Measurements from ENCODE around the gene CDK5R2. TPM values are rescaled to one million over a fixed set of nuclear protein-coding genes. Genes with fewer than 3 reads are reported as not detected.

Gene CDK5R2
- total RNA-seq, 6 donors from 2014 or later: not detected

DNA sequence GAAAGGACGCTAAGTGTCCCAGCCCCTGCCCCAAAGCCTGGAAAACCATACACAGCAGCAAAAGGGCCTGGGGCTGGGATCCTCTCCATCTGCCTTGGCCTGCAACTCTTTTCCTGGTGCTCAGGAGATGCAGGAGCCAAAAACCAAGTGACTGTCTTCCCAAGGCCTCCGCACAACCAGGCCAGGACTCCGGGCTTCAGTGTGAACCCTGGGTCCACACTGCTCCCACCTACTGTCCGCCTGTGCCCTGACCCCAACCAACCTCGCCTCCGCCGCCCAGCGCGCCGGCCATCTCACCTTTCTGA is 24.4 kb downstream of the CDK5R2 start:
- Histone ChIP-seq H3K27me3 (peaks cover 3 to 92% (median 58%) of the 10 kb centered on the region in 4 donors), H3K36me3 (no peaks in the 10 kb centered on the region), H3K27ac (no peak overlapping the region), H3K4me3 (peak overlapping the region in 1 of 4 donors; percentile 22), H3K4me1 (peaks cover 41 to 53% (median 46%) of the 10 kb centered on the region in 4 donors), H3K9me3 (no peaks in the 10 kb centered on the region)
- no peak for DNase-seq
- TF ChIP-seq, protein P1, sequence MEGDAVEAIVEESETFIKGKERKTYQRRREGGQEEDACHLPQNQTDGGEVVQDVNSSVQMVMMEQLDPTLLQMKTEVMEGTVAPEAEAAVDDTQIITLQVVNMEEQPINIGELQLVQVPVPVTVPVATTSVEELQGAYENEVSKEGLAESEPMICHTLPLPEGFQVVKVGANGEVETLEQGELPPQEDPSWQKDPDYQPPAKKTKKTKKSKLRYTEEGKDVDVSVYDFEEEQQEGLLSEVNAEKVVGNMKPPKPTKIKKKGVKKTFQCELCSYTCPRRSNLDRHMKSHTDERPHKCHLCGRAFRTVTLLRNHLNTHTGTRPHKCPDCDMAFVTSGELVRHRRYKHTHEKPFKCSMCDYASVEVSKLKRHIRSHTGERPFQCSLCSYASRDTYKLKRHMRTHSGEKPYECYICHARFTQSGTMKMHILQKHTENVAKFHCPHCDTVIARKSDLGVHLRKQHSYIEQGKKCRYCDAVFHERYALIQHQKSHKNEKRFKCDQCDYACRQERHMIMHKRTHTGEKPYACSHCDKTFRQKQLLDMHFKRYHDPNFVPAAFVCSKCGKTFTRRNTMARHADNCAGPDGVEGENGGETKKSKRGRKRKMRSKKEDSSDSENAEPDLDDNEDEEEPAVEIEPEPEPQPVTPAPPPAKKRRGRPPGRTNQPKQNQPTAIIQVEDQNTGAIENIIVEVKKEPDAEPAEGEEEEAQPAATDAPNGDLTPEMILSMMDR (IDR thresholded peaks at IDR 0.05): no peak
- TF ChIP-seq EP300 (IDR thresholded peaks at IDR 0.05) (no peak), POLR2A (IDR thresholded peaks at IDR 0.05) (no peak), POLR2AphosphoS5 (IDR thresholded peaks at IDR 0.05) (no peak)
- no peak for ATAC-seq (ENCODE audit: low FRiP score in 2 of 2)
- WGBS, 2 donors: 7 to 10% methylated on average over 7 to 10 of the region's 10 CpGs

- ATAC-seq (ENCODE audit: low FRiP score in 2 of 2): no peak
- Histone ChIP-seq H3K27ac (no peak overlapping the region), H3K4me1 (peaks cover 41 to 53% (median 46%) of the 10 kb centered on the region in 4 donors), H3K36me3 (no peaks in the 10 kb centered on the region), H3K27me3 (peaks cover 3 to 90% (median 63%) of the 10 kb centered on the region in 4 donors), H3K9me3 (no peaks in the 10 kb centered on the region), H3K4me3 (peak overlapping the region in 2 of 4 donors; percentile 5 to 22)
- WGBS, 2 donors: 1 to 3% methylated on average over 8 to 50 of the region's 50 CpGs
- peak in 1 of 2 donors; percentile 78 for DNase-seq
- TF ChIP-seq POLR2A (IDR thresholded peaks at IDR 0.05) (no peak), EP300 (IDR thresholded peaks at IDR 0.05) (no peak), POLR2AphosphoS5 (IDR thresholded peaks at IDR 0.05) (no peak)
- TF ChIP-seq, protein P1 (IDR thresholded peaks at IDR 0.05): no peak
These were observed 25.0 kb downstream of the CDK5R2 start for GRCh38 chr2:218984239-218985020.

GRCh38 chr2:218985021-218985324 is 25.5 kb downstream of the CDK5R2 start, which contains the start of gene FEV:
TSS of gene FEV (minus strand) at chr2:218985184. CDS start at chr2:218985075, 109 bp downstream.
- WGBS, 2 donors: 1 to 6% methylated on average over 6 to 11 of the region's 32 CpGs
- peak in 1 of 2 donors; percentile 78 for DNase-seq

GRCh38 chr2:218985325-218986091 is 26.0 kb downstream of the CDK5R2 start:
- 6 to 7% methylated on average over 23 to 37 of the region's 49 CpGs for WGBS, 2 donors
- H3K4me3 ChIP-seq: peak overlapping the region in 1 of 4 donors; percentile 22
- TF ChIP-seq POLR2A (IDR thresholded peaks at IDR 0.05) (no peak), POLR2AphosphoS5 (IDR thresholded peaks at IDR 0.05) (no peak), EP300 (IDR thresholded peaks at IDR 0.05) (no peak)
- TF ChIP-seq, protein P1 (IDR thresholded peaks at IDR 0.05): no peak
- peaks cover 3 to 88% (median 64%) of the 10 kb centered on the region in 4 donors for H3K27me3 ChIP-seq
- H3K27ac ChIP-seq: no peak overlapping the region
- no peaks in the 10 kb centered on the region for H3K9me3 ChIP-seq
- no peak for DNase-seq
- no peak for ATAC-seq (ENCODE audit: low FRiP score in 2 of 2)
- H3K36me3 ChIP-seq: no peaks in the 10 kb centered on the region
- H3K4me1 ChIP-seq: peaks cover 35 to 44% (median 38%) of the 10 kb centered on the region in 4 donors

More at GRCh38 chr2:218985021-218985324, 25.5 kb downstream of the CDK5R2 start, which contains the start of gene FEV:
- no peak for ATAC-seq (ENCODE audit: low FRiP score in 2 of 2)
- Histone ChIP-seq H3K9me3 (no peaks in the 10 kb centered on the region), H3K27me3 (peaks cover 3 to 89% (median 65%) of the 10 kb centered on the region in 4 donors), H3K36me3 (no peaks in the 10 kb centered on the region), H3K4me1 (peaks cover 38 to 50% (median 42%) of the 10 kb centered on the region in 4 donors), H3K4me3 (peak within 1 kb of the TSS in 2 of 4 donors; percentile 5 to 22), H3K27ac (no peak within 1 kb of the TSS)
- TF ChIP-seq POLR2A (IDR thresholded peaks at IDR 0.05): no peak
- TF ChIP-seq, protein P1 (IDR thresholded peaks at IDR 0.05): no peak
- TF ChIP-seq POLR2AphosphoS5 (IDR thresholded peaks at IDR 0.05): no peak
- TF ChIP-seq EP300 (IDR thresholded peaks at IDR 0.05): no peak

All from upper lobe of left lung (tissue), 6 donors.